Osteocyte (in vitro differentiated cells): Measurements from ENCODE around the gene ZNF425. TPM values are rescaled to one million over a fixed set of nuclear protein-coding genes. Genes with fewer than 3 reads are reported as not detected.

ENCODE experiments used
- DNase-seq: peaks from one replicate; pipeline ENCODE4 v3.0.0; 2021; ENCODE audit warnings: mixed read lengths; ENCODE audit not compliant: unreplicated experiment; ENCODE audit errors: extremely low spot score
- H3K27ac Mint-ChIP-seq: one replicate; pipeline ENCODE4 v1.8.0; 2021; ENCODE audit warnings: mild to moderate bottlenecking, mixed read lengths; ENCODE audit not compliant: unreplicated experiment
- H3K27me3 Mint-ChIP-seq: one replicate; pipeline ENCODE4 v1.8.0; 2021; ENCODE audit warnings: mixed read lengths; ENCODE audit not compliant: unreplicated experiment
- H3K36me3 Mint-ChIP-seq: one replicate; pipeline ENCODE4 v1.8.0; 2021; ENCODE audit warnings: mixed read lengths; ENCODE audit not compliant: unreplicated experiment
- H3K4me1 Mint-ChIP-seq: one replicate; pipeline ENCODE4 v1.8.0; 2021; ENCODE audit warnings: mixed read lengths; ENCODE audit not compliant: unreplicated experiment
- H3K4me3 Mint-ChIP-seq: one replicate; pipeline ENCODE4 v1.8.0; 2021; ENCODE audit warnings: mild to moderate bottlenecking, moderate library complexity, mixed read lengths; ENCODE audit not compliant: unreplicated experiment
- H3K9me3 Mint-ChIP-seq: one replicate; pipeline ENCODE4 v1.8.0; 2021; ENCODE audit warnings: mixed read lengths; ENCODE audit not compliant: unreplicated experiment
- CTCF ChIP-seq: fragments of 200-600 bp; sonication (generic); IDR thresholded peaks from 2 replicates; pipeline ENCODE4 v1.5.0; 2021; ENCODE audit warnings: antibody characterized with exemption, mild to moderate bottlenecking, moderate library complexity
- total RNA-seq: library from RNA; stranded (reverse); gene quantifications from 2 replicates; pipeline ENCODE4 v1.2.1, GENCODE V29; 2021

The ZNF425 gene
- total RNA-seq, 1 donor from 2014 or later = 6.2 TPM

GRCh38 chr7:149153346-149153745, 27.2 kb upstream of the ZNF425 start:
- Mint-ChIP-seq H3K9me3 (no peaks in the 10 kb centered on the region), H3K4me3 (no peak overlapping the region), H3K27me3 (no peaks in the 10 kb centered on the region), H3K27ac (no peak overlapping the region), H3K36me3 (peaks cover 27% of the 10 kb centered on the region), H3K4me1 (peaks cover 15% of the 10 kb centered on the region)
- no peak for DNase-seq
- no peak for TF ChIP-seq CTCF

GRCh38 chr7:149150981-149151380, 24.9 kb upstream of the ZNF425 start:
- DNase-seq = no peak
- Mint-ChIP-seq H3K27me3 (no peaks in the 10 kb centered on the region), H3K9me3 (no peaks in the 10 kb centered on the region), H3K4me1 (peaks cover 22% of the 10 kb centered on the region), H3K27ac (peak overlapping the region; percentile 4), H3K4me3 (no peak overlapping the region), H3K36me3 (peaks cover 14% of the 10 kb centered on the region)
- TF ChIP-seq CTCF = no peak

- Mint-ChIP-seq H3K27me3 (no peaks in the 10 kb centered on the region), H3K9me3 (no peaks in the 10 kb centered on the region), H3K4me1 (peaks cover 22% of the 10 kb centered on the region), H3K4me3 (peak overlapping the region; percentile 81), H3K27ac (peak overlapping the region; percentile 94), H3K36me3 (peaks cover 2% of the 10 kb centered on the region)
- peak; percentile 86 for DNase-seq
- TF ChIP-seq CTCF = no peak
Observed at GRCh38 chr7:149147752-149148653, 21.9 kb upstream of the ZNF425 start.

- peak within 1 kb of the TSS; percentile 90 for H3K4me3 Mint-ChIP-seq
- peak; percentile 91 for DNase-seq
- H3K4me1 Mint-ChIP-seq = peaks cover 22% of the 10 kb centered on the region
- H3K27me3 Mint-ChIP-seq = no peaks in the 10 kb centered on the region
- peaks cover 2% of the 10 kb centered on the region for H3K36me3 Mint-ChIP-seq
- H3K27ac Mint-ChIP-seq = peak within 1 kb of the TSS; percentile 94
- peak; percentile 89 for TF ChIP-seq CTCF
- no peaks in the 10 kb centered on the region for H3K9me3 Mint-ChIP-seq
Observed at GRCh38 chr7:149147072-149147751, 21.1 kb upstream of the ZNF425 start, which contains the start of gene ZNF398. TSS of gene ZNF398 (plus strand) at chr7:149147453. CDS start at chr7:149147743, 290 bp downstream.
